HCT116 (cell line): ENCODE results near the gene RAB31. TPM values are rescaled to one million over a fixed set of nuclear protein-coding genes. Genes with fewer than 3 reads are reported as not detected.

Experiments
- ATAC-seq: fragments of 200-7000 bp; cut with Tn5 transposase; 2 replicates; pipeline ENCODE4 v1.9.1; 2020; ENCODE audit warnings: mild to moderate bottlenecking, moderate library complexity
- BruUV-seq: library from RNA; stranded (reverse); fragments of 400-500 nt; replicated peaks from 2 replicates; lab custom pipeline; 2021; lab: Mats Ljungman, UMichigan
- CTCF ChIA-PET: fragments of 300-600 bp; sonication (Branson Sonifier 250); formaldehyde crosslinking; loops from one replicate; lab custom pipeline; 2021; ENCODE audit warnings: antibody characterized with exemption; lab: Charles Lee
- POLR2A ChIA-PET: fragments of 300-600, 350-600 bp; sonication (Branson Sonifier 250); formaldehyde crosslinking; loops from one replicate; lab custom pipeline; 2021; ENCODE audit warnings: antibody characterized with exemption; lab: Charles Lee
- RAD21 ChIA-PET, 2 experiments: fragments of 300-600 bp; sonication (Branson Sonifier 250); formaldehyde crosslinking; loops; one replicate each; lab custom pipeline; 2023; ENCODE audit warnings: low total read pairs in 2 of 2; ENCODE audit not compliant: uncharacterized antibody in 2 of 2, unreplicated experiment in 2 of 2, low non-redundant PET in 1 of 2; lab: Charles Lee
- DNase-seq: peaks from one replicate; pipeline ENCODE4 v3.0.0-alpha.2; 2010; ENCODE audit warnings: low read depth, low spot score
- H2AFZ ChIP-seq: fragments of 200-600 bp; shearing (Covaris generic), sonication (generic); 2 replicates; pipeline ENCODE4 v1.6.1; 2017; ENCODE audit warnings: low read depth, mixed run types, mixed read lengths, antibody characterized with exemption, low read length; ENCODE audit not compliant: poor library complexity, severe bottlenecking
- H3K27ac ChIP-seq: 2 replicates; pipeline ENCODE4 v1.5.1; 2012; ENCODE audit warnings: low read depth, low read length
- H3K27me3 ChIP-seq: fragments of 200-600 bp; sonication (generic); 2 replicates; pipeline ENCODE4 v1.6.1; 2016; ENCODE audit warnings: mixed run types, low read length, mixed read lengths; ENCODE audit not compliant: insufficient read depth
- H3K36me3 ChIP-seq, 2 experiments: fragments of 200-500 bp in 1 of 2; fragments of 200-600 bp in 1 of 2; sonication (Bioruptor generic) in 1 of 2; sonication (generic) in 1 of 2; 2 replicates each; pipeline versions ENCODE4 v1.5.1 to v1.6.1; 2014 to 2016; ENCODE audit warnings: low read length in 2 of 2, inconsistent platforms in 1 of 2, mixed read lengths in 1 of 2, mixed run types in 1 of 2; ENCODE audit not compliant: insufficient read depth in 2 of 2, control insufficient read depth in 1 of 2
- H3K4me1 ChIP-seq, 2 experiments: fragments of 200-600 bp in 1 of 2; sonication (generic) in 1 of 2; 2 replicates each; pipeline versions ENCODE4 v1.5.1 to v1.6.1; 2012 to 2017; ENCODE audit warnings: low read length in 2 of 2, inconsistent platforms in 1 of 2, mild to moderate bottlenecking in 1 of 2, mixed read lengths in 1 of 2, mixed run types in 1 of 2, moderate library complexity in 1 of 2; ENCODE audit not compliant: insufficient read depth in 2 of 2, control insufficient read depth in 1 of 2
- H3K4me2 ChIP-seq: fragments of 200-600 bp; sonication (generic); 2 replicates; pipeline ENCODE4 v1.6.1; 2017; ENCODE audit warnings: mixed run types, low read length, mixed read lengths
- H3K4me3 ChIP-seq, 2 experiments: fragments of 200-600 bp in 1 of 2; sonication (generic) in 1 of 2; replicated peaks in 1 of 2; 2 replicates each; pipeline ENCODE4 v1.5.1; 2011 to 2016; ENCODE audit warnings: low read length in 2 of 2, control low read depth in 1 of 2, low read depth in 1 of 2, mild to moderate bottlenecking in 1 of 2, mixed read lengths in 1 of 2, mixed run types in 1 of 2
- H3K79me2 ChIP-seq: fragments of 200-600 bp; sonication (generic); 2 replicates; pipeline ENCODE4 v1.6.1; 2017; ENCODE audit warnings: mild to moderate bottlenecking, mixed run types, low read length, moderate library complexity, mixed read lengths; ENCODE audit not compliant: insufficient read depth
- H3K9ac ChIP-seq: fragments of 200-600 bp; sonication (generic); 2 replicates; pipeline ENCODE4 v1.6.1; 2016; ENCODE audit warnings: low read length, mixed read lengths
- H3K9me2 ChIP-seq: fragments of 200-600 bp; sonication (generic), shearing (Covaris generic); 2 replicates; pipeline ENCODE4 v1.6.1; 2017; ENCODE audit warnings: mixed run types, mild to moderate bottlenecking, moderate library complexity; ENCODE audit not compliant: insufficient read depth
- H3K9me3 ChIP-seq, 2 experiments: fragments of 200-500 bp in 1 of 2; fragments of 200-600 bp in 1 of 2; sonication (Bioruptor generic) in 1 of 2; sonication (generic) in 1 of 2; 2 replicates each; pipeline ENCODE4 v1.6.1; 2014 to 2017; ENCODE audit warnings: low read length in 2 of 2, mixed read lengths in 2 of 2, inconsistent platforms in 1 of 2, low read depth in 1 of 2, mild to moderate bottlenecking in 1 of 2, mixed run types in 1 of 2, moderate library complexity in 1 of 2; ENCODE audit not compliant: control insufficient read depth in 1 of 2, insufficient read depth in 1 of 2
- H4K20me1 ChIP-seq: fragments of 200-600 bp; sonication (generic), shearing (Covaris generic); 2 replicates; pipeline ENCODE4 v1.6.1; 2017; ENCODE audit warnings: mixed run types, mild to moderate bottlenecking, moderate library complexity; ENCODE audit not compliant: insufficient read depth
- CBX3 ChIP-seq: IDR thresholded peaks from 2 replicates; pipeline ENCODE4 v1.6.1; 2012; ENCODE audit warnings: low read depth
- CEBPB ChIP-seq: IDR thresholded peaks from 2 replicates; pipeline ENCODE4 v1.6.1; 2012; ENCODE audit warnings: low read depth
- ELF1 ChIP-seq: IDR thresholded peaks from 2 replicates; pipeline ENCODE4 v1.6.1; 2012; ENCODE audit warnings: low read depth, borderline replicate concordance
- EZH2 ChIP-seq: fragments of 200-600 bp; sonication (generic); IDR thresholded peaks from 2 replicates; pipeline ENCODE4 v1.6.1; 2017; ENCODE audit warnings: antibody characterized with exemption, mixed run types
- EZH2phosphoT487 ChIP-seq: fragments of 200-600 bp; IDR thresholded peaks from 2 replicates; pipeline ENCODE4 v1.6.1; 2018; ENCODE audit warnings: antibody characterized with exemption, borderline replicate concordance
- POLR2A ChIP-seq: IDR thresholded peaks from 2 replicates; pipeline ENCODE4 v1.7.0; 2011; ENCODE audit warnings: borderline replicate concordance; ENCODE audit not compliant: insufficient read depth, insufficient read length; ENCODE audit errors: extremely low read depth
- SIN3A ChIP-seq: IDR thresholded peaks from 2 replicates; pipeline ENCODE4 v1.6.1; 2012; ENCODE audit warnings: low read depth
- SP1 ChIP-seq: IDR thresholded peaks from 2 replicates; pipeline ENCODE4 v1.6.1; 2012; ENCODE audit warnings: low read depth
- SRF ChIP-seq: IDR thresholded peaks from 2 replicates; pipeline ENCODE4 v1.6.1; 2012; ENCODE audit warnings: low read depth
- TCF7L2 ChIP-seq: IDR thresholded peaks from 2 replicates; pipeline ENCODE4 v1.7.0; 2011; ENCODE audit warnings: borderline replicate concordance, inconsistent platforms; ENCODE audit not compliant: insufficient read depth, insufficient read length; ENCODE audit errors: extremely low read depth
- ZFX ChIP-seq: fragments of 450-650 bp; IDR thresholded peaks from 2 replicates; pipeline ENCODE4 v1.6.1; 2017
- ZNF274 ChIP-seq: fragments of 200-500 bp; sonication (Bioruptor generic); IDR thresholded peaks from 2 replicates; pipeline ENCODE4 v1.6.1; 2014; ENCODE audit warnings: mild to moderate bottlenecking, low read depth, low read length, inconsistent platforms
- intact Hi-C: fragments of 100-400 bp; cut with micrococcal nuclease; formaldehyde crosslinking; loops from 2 replicates; pipeline ENCODE4 v1.10.0; 2022
- total RNA-seq: library from RNA; stranded (reverse); gene quantifications from one replicate; pipeline ENCODE4 v1.2.1, GENCODE V29; 2021; ENCODE audit not compliant: unreplicated experiment
- TF ChIP-seq, protein P1 (sequence below), 3 experiments: fragments of 200-600 bp in 1 of 3; sonication (generic) in 1 of 3; IDR thresholded peaks in 2 of 3; conservative IDR thresholded peaks in 1 of 3; 2 replicates each; pipeline ENCODE4 v1.5.1; 2012 to 2017; ENCODE audit warnings: low read depth in 2 of 3, low read length in 2 of 3, antibody characterized with exemption in 1 of 3, borderline replicate concordance in 1 of 3, control low read depth in 1 of 3, mild to moderate bottlenecking in 1 of 3, mixed read lengths in 1 of 3, mixed run types in 1 of 3, moderate library complexity in 1 of 3; ENCODE audit not compliant: insufficient read depth in 1 of 3
- TF ChIP-seq, protein P2 (sequence below): IDR thresholded peaks from 2 replicates; pipeline ENCODE4 v1.6.1; 2012

The RAB31 gene
- total RNA-seq, 1 experiment from 2014 or later, result 46.9 TPM

DNA sequence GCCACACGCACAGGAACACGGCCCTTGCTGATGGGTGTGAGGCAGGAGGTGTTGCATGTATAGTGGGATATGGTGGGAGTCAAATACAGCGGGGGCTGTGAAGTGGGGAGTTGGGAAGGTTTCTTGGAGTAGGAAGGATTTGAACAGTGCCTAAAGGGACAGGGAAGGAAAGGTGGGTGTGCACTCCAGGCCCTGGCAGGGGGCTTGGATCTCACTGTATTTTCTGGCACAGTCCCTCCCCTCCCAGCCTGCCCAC lies 6.9 kb downstream of the RAB31 start (continued):
- TF ChIP-seq, protein P1, sequence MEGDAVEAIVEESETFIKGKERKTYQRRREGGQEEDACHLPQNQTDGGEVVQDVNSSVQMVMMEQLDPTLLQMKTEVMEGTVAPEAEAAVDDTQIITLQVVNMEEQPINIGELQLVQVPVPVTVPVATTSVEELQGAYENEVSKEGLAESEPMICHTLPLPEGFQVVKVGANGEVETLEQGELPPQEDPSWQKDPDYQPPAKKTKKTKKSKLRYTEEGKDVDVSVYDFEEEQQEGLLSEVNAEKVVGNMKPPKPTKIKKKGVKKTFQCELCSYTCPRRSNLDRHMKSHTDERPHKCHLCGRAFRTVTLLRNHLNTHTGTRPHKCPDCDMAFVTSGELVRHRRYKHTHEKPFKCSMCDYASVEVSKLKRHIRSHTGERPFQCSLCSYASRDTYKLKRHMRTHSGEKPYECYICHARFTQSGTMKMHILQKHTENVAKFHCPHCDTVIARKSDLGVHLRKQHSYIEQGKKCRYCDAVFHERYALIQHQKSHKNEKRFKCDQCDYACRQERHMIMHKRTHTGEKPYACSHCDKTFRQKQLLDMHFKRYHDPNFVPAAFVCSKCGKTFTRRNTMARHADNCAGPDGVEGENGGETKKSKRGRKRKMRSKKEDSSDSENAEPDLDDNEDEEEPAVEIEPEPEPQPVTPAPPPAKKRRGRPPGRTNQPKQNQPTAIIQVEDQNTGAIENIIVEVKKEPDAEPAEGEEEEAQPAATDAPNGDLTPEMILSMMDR (IDR thresholded peaks at IDR 0.05 in 2 of 3, conservative IDR thresholded peaks at IDR 0.05 in 1 of 3; ENCODE audit: borderline replicate concordance in 1 of 3, insufficient read depth in 1 of 3, low read depth in 2 of 3, low read length in 2 of 3), result no peak
- no peak for TF ChIP-seq ZNF274
- no peak for TF ChIP-seq SIN3A
- TF ChIP-seq TCF7L2, result no peak
- TF ChIP-seq ZFX, result no peak
- TF ChIP-seq CEBPB, result no peak
- TF ChIP-seq CBX3, result no peak
- TF ChIP-seq, protein P2, sequence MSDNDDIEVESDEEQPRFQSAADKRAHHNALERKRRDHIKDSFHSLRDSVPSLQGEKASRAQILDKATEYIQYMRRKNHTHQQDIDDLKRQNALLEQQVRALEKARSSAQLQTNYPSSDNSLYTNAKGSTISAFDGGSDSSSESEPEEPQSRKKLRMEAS, result no peak

DNA sequence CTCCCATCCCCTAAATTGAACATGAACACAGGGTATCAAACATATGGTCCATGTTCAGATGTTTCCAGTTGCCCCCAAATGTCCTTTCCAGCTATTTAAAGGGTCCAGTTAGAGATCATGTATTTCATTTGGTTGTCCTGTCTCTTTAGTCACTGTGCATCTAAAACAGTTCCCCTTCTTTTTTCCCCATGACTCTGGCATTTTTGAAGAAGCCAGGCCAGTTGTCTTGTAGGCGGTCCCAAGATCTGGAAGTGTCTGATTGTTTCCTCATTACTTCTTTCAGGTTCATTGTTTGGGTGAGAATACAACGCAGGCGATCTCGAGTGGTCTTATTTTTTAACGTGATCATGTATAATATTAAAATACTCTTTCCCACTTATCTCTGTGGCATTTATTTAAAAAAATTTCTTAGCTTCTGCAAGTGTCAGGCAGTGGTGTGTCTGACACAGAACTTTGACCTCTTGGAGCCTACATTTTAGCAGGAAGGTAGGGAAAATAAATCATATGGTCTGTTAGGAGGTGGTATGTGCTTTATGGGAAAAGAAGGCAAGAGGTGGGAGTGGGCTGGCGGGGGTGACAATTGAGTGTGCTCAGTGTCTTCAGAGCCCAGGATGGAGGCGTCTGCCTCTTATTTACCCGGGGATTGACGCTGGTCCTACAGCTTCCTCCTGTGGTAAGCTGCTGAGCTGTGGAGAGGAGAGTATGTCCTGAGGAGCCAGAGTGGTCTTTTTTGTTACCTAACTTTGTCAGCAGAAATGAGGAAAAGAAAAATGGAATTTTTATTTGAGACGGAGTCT lies 8.1 kb downstream of the RAB31 start:
- BruUV-seq, result no TSS peak
- Histone ChIP-seq H3K9me3 (no peaks in the 10 kb centered on the region), H3K9ac (no peak overlapping the region), H3K9me2 (no peaks in the 10 kb centered on the region)
- intact Hi-C loops, result no loop called here
- POLR2A ChIA-PET, result no interaction called here
- RAD21 ChIA-PET, result no interaction called here
- no peak for DNase-seq
- CTCF ChIA-PET, result no interaction called here
- TF ChIP-seq SP1 (no peak), POLR2A (no peak), SIN3A (no peak), CEBPB (no peak), ZNF274 (no peak), EZH2phosphoT487 (no peak), EZH2 (no peak), ELF1 (no peak), SRF (no peak), CBX3 (no peak)
- TF ChIP-seq, all 23 proteins: peak for 0
- Histone ChIP-seq H3K4me1 (peaks cover 33 to 41% of the 10 kb centered on the region in 2 experiments), H2AFZ (no peak overlapping the region), H3K4me2 (no peak overlapping the region), H4K20me1 (no peaks in the 10 kb centered on the region), H3K4me3 (no peak overlapping the region), H3K27ac (no peak overlapping the region), H3K36me3 (no peaks in the 10 kb centered on the region), H3K79me2 (peaks cover 25% of the 10 kb centered on the region), H3K27me3 (no peaks in the 10 kb centered on the region)
- no peak for ATAC-seq
